Activated CD4-positive, alpha-beta memory T cell treated with anti-CD3 and anti-CD28 coated beads, Interleukin-2, amount 10 ng/mL, durations not matched to agents 7 days and 5 days (primary cell): Measurements from ENCODE around the gene FAM171A1. TPM values are rescaled to one million over a fixed set of nuclear protein-coding genes. Genes with fewer than 3 reads are reported as not detected.
"Not testable (repeated sequence)": the region's sequence is repeated elsewhere in the genome, so short reads cannot be mapped to it uniquely, and the experiment has no call there.

Source experiments
- CTCF ChIA-PET: fragments of 350-600 bp; sonication (Branson Sonifier 250); formaldehyde crosslinking; loops from one replicate; lab custom pipeline; 2021; ENCODE audit warnings: antibody characterized with exemption, inconsistent platforms; lab: Charles Lee
- POLR2A ChIA-PET: fragments of 350-600 bp; sonication (Branson Sonifier 250); formaldehyde crosslinking; loops from one replicate; lab custom pipeline; 2021; ENCODE audit warnings: antibody characterized with exemption; lab: Charles Lee
- DNase-seq: peaks from one replicate; pipeline ENCODE4 v3.0.0-alpha.2; 2020
- H3K27ac Mint-ChIP-seq: one replicate; pipeline ENCODE4 v1.8.0; 2021; ENCODE audit warnings: mild to moderate bottlenecking, mixed read lengths
- H3K27me3 Mint-ChIP-seq: one replicate; pipeline ENCODE4 v1.8.0; 2021; ENCODE audit warnings: mixed read lengths
- H3K36me3 Mint-ChIP-seq: one replicate; pipeline ENCODE4 v1.8.0; 2021; ENCODE audit warnings: low read depth, mixed read lengths
- H3K4me1 Mint-ChIP-seq: one replicate; pipeline ENCODE4 v1.8.0; 2021; ENCODE audit warnings: mixed read lengths
- H3K4me3 Mint-ChIP-seq: one replicate; pipeline ENCODE4 v1.8.0; 2021; ENCODE audit warnings: mild to moderate bottlenecking, mixed read lengths
- H3K9me3 Mint-ChIP-seq: one replicate; pipeline ENCODE4 v1.8.0; 2021; ENCODE audit warnings: mixed read lengths
- total RNA-seq, 2 experiments: library from RNA; stranded (reverse); gene quantifications; one replicate each; pipeline ENCODE4 v1.2.3, GENCODE V29; 2021

The FAM171A1 gene
- total RNA-seq, 2 experiments from 2014 or later = 6.0 to 6.8 TPM

DNA sequence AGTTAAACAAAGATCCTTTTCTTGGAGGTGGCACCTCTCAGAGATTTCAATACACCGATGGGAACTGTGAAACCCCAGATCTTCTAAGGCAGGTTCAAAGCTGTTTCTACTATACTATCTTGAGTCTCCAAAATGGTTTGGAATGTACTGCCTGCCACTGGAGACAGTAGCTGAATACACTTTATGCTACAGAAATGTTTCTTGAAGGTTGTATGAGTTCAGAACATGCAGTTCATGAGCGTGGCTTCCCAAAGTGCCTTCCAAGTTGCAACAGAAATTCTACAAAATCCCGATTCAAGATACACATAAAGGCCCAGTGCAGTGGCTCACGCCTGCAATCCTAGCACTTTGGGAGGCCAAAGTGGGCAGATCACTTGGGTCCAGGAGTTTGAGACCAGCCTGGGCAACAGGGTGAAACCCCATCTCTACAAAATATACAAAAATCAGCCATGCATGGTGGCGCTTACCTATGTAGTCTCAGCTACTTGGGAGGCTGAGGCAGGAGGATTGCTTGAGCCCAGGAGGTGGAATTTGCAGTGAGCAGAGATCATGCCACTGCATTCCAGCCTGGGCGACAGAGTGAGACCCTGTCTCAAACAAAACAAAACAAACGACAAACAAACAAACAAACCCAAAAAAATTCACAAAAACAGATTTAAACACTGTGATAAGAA lies 36.3 kb downstream of the FAM171A1 start:
- no peak for DNase-seq
- H3K27ac Mint-ChIP-seq = no peak overlapping the region
- H3K9me3 Mint-ChIP-seq = no peaks in the 10 kb centered on the region
- H3K4me1 Mint-ChIP-seq = no peaks in the 10 kb centered on the region
- ChIA-PET POLR2A (no interaction called here), CTCF (no interaction called here)
- no peaks in the 10 kb centered on the region for H3K36me3 Mint-ChIP-seq
- H3K4me3 Mint-ChIP-seq = no peak overlapping the region
- H3K27me3 Mint-ChIP-seq = no peaks in the 10 kb centered on the region

GRCh38 chr10:15333909-15334649 lies 37.0 kb downstream of the FAM171A1 start:
- no peak overlapping the region for H3K4me3 Mint-ChIP-seq
- H3K27ac Mint-ChIP-seq = no peak overlapping the region
- H3K27me3 Mint-ChIP-seq = no peaks in the 10 kb centered on the region
- no peaks in the 10 kb centered on the region for H3K9me3 Mint-ChIP-seq
- no peak for DNase-seq
- CTCF ChIA-PET = interaction anchor here (0.7 kb wide), 1 partner anchor 908 kb away, joined by 3 read pairs; no protein-coding TSS in a partner anchor
- POLR2A ChIA-PET = no interaction called here
- H3K4me1 Mint-ChIP-seq = no peaks in the 10 kb centered on the region
- no peaks in the 10 kb centered on the region for H3K36me3 Mint-ChIP-seq

GRCh38 chr10:15333181-15333580 lies 37.9 kb downstream of the FAM171A1 start:
- H3K4me3 Mint-ChIP-seq, H3K4me1 Mint-ChIP-seq, H3K9me3 Mint-ChIP-seq, POLR2A ChIA-PET, H3K27me3 Mint-ChIP-seq, DNase-seq, H3K36me3 Mint-ChIP-seq, H3K27ac Mint-ChIP-seq: not testable (repeated sequence)
- CTCF ChIA-PET = interaction anchor here (0.7 kb wide), 1 partner anchor 907 kb away, joined by 3 read pairs; no protein-coding TSS in a partner anchor

GRCh38 chr10:15331461-15331860 lies 39.6 kb downstream of the FAM171A1 start:
- H3K36me3 Mint-ChIP-seq = no peaks in the 10 kb centered on the region
- H3K4me1 Mint-ChIP-seq = no peaks in the 10 kb centered on the region
- no peak for DNase-seq
- POLR2A ChIA-PET = no interaction called here
- CTCF ChIA-PET = no interaction called here
- no peaks in the 10 kb centered on the region for H3K27me3 Mint-ChIP-seq
- no peaks in the 10 kb centered on the region for H3K9me3 Mint-ChIP-seq
- H3K4me3 Mint-ChIP-seq = no peak overlapping the region
- H3K27ac Mint-ChIP-seq = no peak overlapping the region

- Mint-ChIP-seq H3K27me3 (peaks cover 3% of the 10 kb centered on the region), H3K27ac (no peak overlapping the region), H3K36me3 (no peaks in the 10 kb centered on the region), H3K4me3 (no peak overlapping the region), H3K9me3 (no peaks in the 10 kb centered on the region), H3K4me1 (peaks cover 8% of the 10 kb centered on the region)
- POLR2A ChIA-PET = no interaction called here
- DNase-seq = no peak
- CTCF ChIA-PET = no interaction called here
Measured at GRCh38 chr10:15329437-15329836, 41.7 kb downstream of the FAM171A1 start.

GRCh38 chr10:15325944-15326284 lies 45.2 kb downstream of the FAM171A1 start:
- ChIA-PET POLR2A (no interaction called here), CTCF (no interaction called here)
- no peaks in the 10 kb centered on the region for H3K36me3 Mint-ChIP-seq
- no peak overlapping the region for H3K27ac Mint-ChIP-seq
- peaks cover 6% of the 10 kb centered on the region for H3K27me3 Mint-ChIP-seq
- no peak overlapping the region for H3K4me3 Mint-ChIP-seq
- H3K9me3 Mint-ChIP-seq = no peaks in the 10 kb centered on the region
- no peak for DNase-seq
- peaks cover 8% of the 10 kb centered on the region for H3K4me1 Mint-ChIP-seq

GRCh38 chr10:15325243-15325943 lies 45.7 kb downstream of the FAM171A1 start:
- peaks cover 10% of the 10 kb centered on the region for H3K27me3 Mint-ChIP-seq
- H3K36me3 Mint-ChIP-seq = no peaks in the 10 kb centered on the region
- no peak overlapping the region for H3K4me3 Mint-ChIP-seq
- CTCF ChIA-PET = no interaction called here
- H3K27ac Mint-ChIP-seq = no peak overlapping the region
- DNase-seq = no peak
- no peaks in the 10 kb centered on the region for H3K9me3 Mint-ChIP-seq
- H3K4me1 Mint-ChIP-seq = peaks cover 8% of the 10 kb centered on the region
- POLR2A ChIA-PET = no interaction called here

DNA sequence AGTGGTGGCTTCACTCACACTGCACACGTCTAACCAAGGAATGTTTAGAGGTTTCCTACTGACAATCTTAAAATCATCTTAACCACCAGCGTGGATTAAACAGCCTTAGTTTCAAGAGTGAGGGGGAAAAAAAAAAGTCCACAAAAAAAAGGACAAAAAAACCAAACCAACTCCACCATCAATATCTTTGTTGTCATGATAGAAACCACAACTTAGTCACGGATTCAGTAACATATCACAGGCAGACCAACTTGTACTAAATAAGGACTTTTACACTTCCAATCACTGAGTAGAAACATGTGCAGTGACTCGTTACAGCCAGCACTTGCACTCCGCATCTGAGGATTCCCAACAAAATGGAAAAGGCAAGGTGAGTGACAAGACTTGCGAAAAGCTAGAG lies 46.5 kb downstream of the FAM171A1 start:
- H3K4me1 Mint-ChIP-seq = peaks cover 8% of the 10 kb centered on the region
- no peak overlapping the region for H3K27ac Mint-ChIP-seq
- ChIA-PET CTCF (no interaction called here), POLR2A (no interaction called here)
- no peaks in the 10 kb centered on the region for H3K36me3 Mint-ChIP-seq
- H3K27me3 Mint-ChIP-seq = peaks cover 10% of the 10 kb centered on the region
- no peaks in the 10 kb centered on the region for H3K9me3 Mint-ChIP-seq
- DNase-seq = no peak
- H3K4me3 Mint-ChIP-seq = no peak overlapping the region

- peaks cover 8% of the 10 kb centered on the region for H3K4me1 Mint-ChIP-seq
- H3K4me3 Mint-ChIP-seq = no peak overlapping the region
- no peaks in the 10 kb centered on the region for H3K36me3 Mint-ChIP-seq
- POLR2A ChIA-PET = no interaction called here
- no peak overlapping the region for H3K27ac Mint-ChIP-seq
- H3K27me3 Mint-ChIP-seq = peaks cover 10% of the 10 kb centered on the region
- CTCF ChIA-PET = no interaction called here
- H3K9me3 Mint-ChIP-seq = no peaks in the 10 kb centered on the region
- no peak for DNase-seq
Measured at GRCh38 chr10:15324113-15324512, 47.0 kb downstream of the FAM171A1 start.

- ChIA-PET POLR2A (no interaction called here), CTCF (no interaction called here)
- Mint-ChIP-seq H3K9me3 (no peaks in the 10 kb centered on the region), H3K36me3 (no peaks in the 10 kb centered on the region), H3K27ac (no peak overlapping the region), H3K4me3 (no peak overlapping the region), H3K4me1 (peaks cover 8% of the 10 kb centered on the region), H3K27me3 (peaks cover 10% of the 10 kb centered on the region)
- DNase-seq = no peak
Measured at GRCh38 chr10:15322356-15322755, 48.7 kb downstream of the FAM171A1 start.

- no peaks in the 10 kb centered on the region for H3K9me3 Mint-ChIP-seq
- H3K4me3 Mint-ChIP-seq = no peak overlapping the region
- peaks cover 8% of the 10 kb centered on the region for H3K4me1 Mint-ChIP-seq
- H3K27me3 Mint-ChIP-seq = peaks cover 10% of the 10 kb centered on the region
- no peaks in the 10 kb centered on the region for H3K36me3 Mint-ChIP-seq
- CTCF ChIA-PET = no interaction called here
- H3K27ac Mint-ChIP-seq = no peak overlapping the region
- POLR2A ChIA-PET = no interaction called here
- DNase-seq = no peak
Measured at GRCh38 chr10:15321431-15322341, 49.4 kb downstream of the FAM171A1 start.

- Mint-ChIP-seq H3K9me3 (no peaks in the 10 kb centered on the region), H3K27ac (no peak overlapping the region), H3K4me1 (peaks cover 4% of the 10 kb centered on the region), H3K27me3 (peaks cover 8% of the 10 kb centered on the region), H3K4me3 (no peak overlapping the region), H3K36me3 (no peaks in the 10 kb centered on the region)
- no peak for DNase-seq
- ChIA-PET POLR2A (no interaction called here), CTCF (no interaction called here)
Measured at GRCh38 chr10:15320522-15321203, 50.4 kb downstream of the FAM171A1 start.
